Measurements from ENCODE around the gene ANKRD29.
"Not testable (repeated sequence)": the region's sequence is repeated elsewhere in the genome, so short reads cannot be mapped to it uniquely, and the experiment has no call there.

Gene ANKRD29

GRCh38 chr18:23565916-23566547, 96.7 kb downstream of the ANKRD29 start:
- peaks cover 17% of the 10 kb centered on the region for H3K36me3 ChIP-seq (ENCODE audit: control insufficient read depth, insufficient read depth, low read length)
- no peak overlapping the region for H3K27ac ChIP-seq (ENCODE audit: insufficient read depth, low read depth, low read length, poor library complexity, severe bottlenecking)
- no peaks in the 10 kb centered on the region for H3K27me3 ChIP-seq (ENCODE audit: control insufficient read depth, insufficient read depth, low read length, poor library complexity, severe bottlenecking)
- 89 to 98% methylated on average over 3 of the region's 3 CpGs for WGBS, 2 experiments
- no peaks in the 10 kb centered on the region for H3K4me1 ChIP-seq (ENCODE audit: control insufficient read depth, insufficient read depth, low read length)
- no peak overlapping the region for H3K4me3 ChIP-seq (ENCODE audit: insufficient read depth, low read depth, low read length)
- no peaks in the 10 kb centered on the region for H3K9me3 ChIP-seq (ENCODE audit: control insufficient read depth, low read length)

- WGBS, 2 experiments = 86 to 98% methylated on average over 2 of the region's 2 CpGs
- Histone ChIP-seq H3K27me3 (ENCODE audit: control insufficient read depth, insufficient read depth, low read length, poor library complexity, severe bottlenecking) (no peaks in the 10 kb centered on the region), H3K9me3 (ENCODE audit: control insufficient read depth, low read length) (no peaks in the 10 kb centered on the region), H3K4me3 (ENCODE audit: insufficient read depth, low read depth, low read length) (no peak overlapping the region), H3K36me3 (ENCODE audit: control insufficient read depth, insufficient read depth, low read length) (peaks cover 17% of the 10 kb centered on the region), H3K4me1 (ENCODE audit: control insufficient read depth, insufficient read depth, low read length) (no peaks in the 10 kb centered on the region), H3K27ac (ENCODE audit: insufficient read depth, low read depth, low read length, poor library complexity, severe bottlenecking) (no peak overlapping the region)
These were observed 99.2 kb downstream of the ANKRD29 start for GRCh38 chr18:23563377-23564043.

GRCh38 chr18:23560186-23560585, 102.5 kb downstream of the ANKRD29 start:
- Histone ChIP-seq H3K9me3 (ENCODE audit: control insufficient read depth, low read length) (no peaks in the 10 kb centered on the region), H3K27me3 (ENCODE audit: control insufficient read depth, insufficient read depth, low read length, poor library complexity, severe bottlenecking) (no peaks in the 10 kb centered on the region), H3K4me3 (ENCODE audit: insufficient read depth, low read depth, low read length) (no peak overlapping the region), H3K27ac (ENCODE audit: insufficient read depth, low read depth, low read length, poor library complexity, severe bottlenecking) (no peak overlapping the region), H3K4me1 (ENCODE audit: control insufficient read depth, insufficient read depth, low read length) (no peaks in the 10 kb centered on the region), H3K36me3 (ENCODE audit: control insufficient read depth, insufficient read depth, low read length) (peaks cover 24% of the 10 kb centered on the region)
- WGBS, 2 experiments = 87 to 90% methylated on average over 4 of the region's 4 CpGs

- WGBS, 2 experiments = 89 to 92% methylated on average over 8 of the region's 8 CpGs
- not testable (repeated sequence) for H3K27ac ChIP-seq (ENCODE audit: insufficient read depth, low read depth, low read length, poor library complexity, severe bottlenecking); H3K4me3 ChIP-seq (ENCODE audit: insufficient read depth, low read depth, low read length); H3K9me3 ChIP-seq (ENCODE audit: control insufficient read depth, low read length); H3K4me1 ChIP-seq (ENCODE audit: control insufficient read depth, insufficient read depth, low read length); H3K27me3 ChIP-seq (ENCODE audit: control insufficient read depth, insufficient read depth, low read length, poor library complexity, severe bottlenecking)
- H3K36me3 ChIP-seq (ENCODE audit: control insufficient read depth, insufficient read depth, low read length) = peaks cover 27% of the 10 kb centered on the region
These were observed 105.2 kb downstream of the ANKRD29 start for GRCh38 chr18:23557511-23557910.

GRCh38 chr18:23556145-23556780, 106.4 kb downstream of the ANKRD29 start:
- peaks cover 35% of the 10 kb centered on the region for H3K36me3 ChIP-seq (ENCODE audit: control insufficient read depth, insufficient read depth, low read length)
- WGBS, 2 experiments = 89 to 93% methylated on average over 19 of the region's 19 CpGs

GRCh38 chr18:23553887-23554286, 108.8 kb downstream of the ANKRD29 start:
- Histone ChIP-seq H3K9me3 (ENCODE audit: control insufficient read depth, low read length) (no peaks in the 10 kb centered on the region), H3K27ac (ENCODE audit: insufficient read depth, low read depth, low read length, poor library complexity, severe bottlenecking) (no peak overlapping the region), H3K36me3 (ENCODE audit: control insufficient read depth, insufficient read depth, low read length) (peaks cover 39% of the 10 kb centered on the region), H3K4me1 (ENCODE audit: control insufficient read depth, insufficient read depth, low read length) (no peaks in the 10 kb centered on the region), H3K27me3 (ENCODE audit: control insufficient read depth, insufficient read depth, low read length, poor library complexity, severe bottlenecking) (no peaks in the 10 kb centered on the region), H3K4me3 (ENCODE audit: insufficient read depth, low read depth, low read length) (no peak overlapping the region)
- 92 to 93% methylated on average over 6 of the region's 6 CpGs for WGBS, 2 experiments

More at GRCh38 chr18:23556145-23556780, 106.4 kb downstream of the ANKRD29 start:
- H3K9me3 ChIP-seq (ENCODE audit: control insufficient read depth, low read length) = no peaks in the 10 kb centered on the region
- H3K4me1 ChIP-seq (ENCODE audit: control insufficient read depth, insufficient read depth, low read length) = no peaks in the 10 kb centered on the region
- H3K27ac ChIP-seq (ENCODE audit: insufficient read depth, low read depth, low read length, poor library complexity, severe bottlenecking) = no peak overlapping the region
- no peak overlapping the region for H3K4me3 ChIP-seq (ENCODE audit: insufficient read depth, low read depth, low read length)
- no peaks in the 10 kb centered on the region for H3K27me3 ChIP-seq (ENCODE audit: control insufficient read depth, insufficient read depth, low read length, poor library complexity, severe bottlenecking)

- H3K36me3 ChIP-seq (ENCODE audit: control insufficient read depth, insufficient read depth, low read length) = peaks cover 48% of the 10 kb centered on the region
- 87 to 88% methylated on average over 11 of the region's 11 CpGs for WGBS, 2 experiments
These were observed 110.2 kb downstream of the ANKRD29 start for GRCh38 chr18:23552505-23552904.

GRCh38 chr18:23551978-23552377, 110.7 kb downstream of the ANKRD29 start:
- no peaks in the 10 kb centered on the region for H3K27me3 ChIP-seq (ENCODE audit: control insufficient read depth, insufficient read depth, low read length, poor library complexity, severe bottlenecking)
- no peaks in the 10 kb centered on the region for H3K9me3 ChIP-seq (ENCODE audit: control insufficient read depth, low read length)
- no peak overlapping the region for H3K27ac ChIP-seq (ENCODE audit: insufficient read depth, low read depth, low read length, poor library complexity, severe bottlenecking)
- H3K4me3 ChIP-seq (ENCODE audit: insufficient read depth, low read depth, low read length) = no peak overlapping the region
- H3K36me3 ChIP-seq (ENCODE audit: control insufficient read depth, insufficient read depth, low read length) = peaks cover 52% of the 10 kb centered on the region
- H3K4me1 ChIP-seq (ENCODE audit: control insufficient read depth, insufficient read depth, low read length) = no peaks in the 10 kb centered on the region
- WGBS, 2 experiments = 30 to 34% methylated on average over 3 of the region's 3 CpGs

More at GRCh38 chr18:23552505-23552904, 110.2 kb downstream of the ANKRD29 start:
- Histone ChIP-seq H3K4me1 (ENCODE audit: control insufficient read depth, insufficient read depth, low read length) (no peaks in the 10 kb centered on the region), H3K27ac (ENCODE audit: insufficient read depth, low read depth, low read length, poor library complexity, severe bottlenecking) (no peak overlapping the region), H3K27me3 (ENCODE audit: control insufficient read depth, insufficient read depth, low read length, poor library complexity, severe bottlenecking) (no peaks in the 10 kb centered on the region), H3K9me3 (ENCODE audit: control insufficient read depth, low read length) (no peaks in the 10 kb centered on the region), H3K4me3 (ENCODE audit: insufficient read depth, low read depth, low read length) (no peak overlapping the region)

GRCh38 chr18:23550898-23551297, 111.8 kb downstream of the ANKRD29 start:
- peaks cover 48% of the 10 kb centered on the region for H3K36me3 ChIP-seq (ENCODE audit: control insufficient read depth, insufficient read depth, low read length)
- no peak overlapping the region for H3K4me3 ChIP-seq (ENCODE audit: insufficient read depth, low read depth, low read length)
- no peak overlapping the region for H3K27ac ChIP-seq (ENCODE audit: insufficient read depth, low read depth, low read length, poor library complexity, severe bottlenecking)
- no peaks in the 10 kb centered on the region for H3K27me3 ChIP-seq (ENCODE audit: control insufficient read depth, insufficient read depth, low read length, poor library complexity, severe bottlenecking)
- H3K4me1 ChIP-seq (ENCODE audit: control insufficient read depth, insufficient read depth, low read length) = no peaks in the 10 kb centered on the region
- no peaks in the 10 kb centered on the region for H3K9me3 ChIP-seq (ENCODE audit: control insufficient read depth, low read length)
